Measurements from ENCODE around the gene CLDN34.

Gene CLDN34

GRCh38 chrX:9992061-9992460 lies 24.9 kb downstream of the CLDN34 start:
- no peak overlapping the region for H3K4me3 ChIP-seq (ENCODE audit: low read depth, low read length)
- no peak for TF ChIP-seq CTCF (IDR thresholded peaks at IDR 0.05; ENCODE audit: low read depth, low read length)

GRCh38 chrX:9992724-9993123 lies 25.6 kb downstream of the CLDN34 start:
- no peak overlapping the region for H3K4me3 ChIP-seq (ENCODE audit: low read depth, low read length)

GRCh38 chrX:9995855-9996339 lies 28.7 kb downstream of the CLDN34 start:
- TF ChIP-seq CTCF (IDR thresholded peaks at IDR 0.05; ENCODE audit: low read depth, low read length): peak; percentile 93
- H3K4me3 ChIP-seq (ENCODE audit: low read depth, low read length): no peak overlapping the region

More at GRCh38 chrX:9992724-9993123, 25.6 kb downstream of the CLDN34 start:
- no peak for TF ChIP-seq CTCF (IDR thresholded peaks at IDR 0.05; ENCODE audit: low read depth, low read length)

- no peak for TF ChIP-seq CTCF (IDR thresholded peaks at IDR 0.05; ENCODE audit: low read depth, low read length)
- no peak overlapping the region for H3K4me3 ChIP-seq (ENCODE audit: low read depth, low read length)
These were observed 29.9 kb downstream of the CLDN34 start for GRCh38 chrX:9997041-9997440.

- no peak for TF ChIP-seq CTCF (IDR thresholded peaks at IDR 0.05; ENCODE audit: low read depth, low read length)
These were observed 30.4 kb downstream of the CLDN34 start for GRCh38 chrX:9997524-9997923.

GRCh38 chrX:10001496-10001895 lies 34.3 kb downstream of the CLDN34 start:
- H3K4me3 ChIP-seq (ENCODE audit: low read depth, low read length): no peak overlapping the region
- no peak for TF ChIP-seq CTCF (IDR thresholded peaks at IDR 0.05; ENCODE audit: low read depth, low read length)

More at GRCh38 chrX:9997524-9997923, 30.4 kb downstream of the CLDN34 start:
- H3K4me3 ChIP-seq (ENCODE audit: low read depth, low read length): no peak overlapping the region

- no peak overlapping the region for H3K4me3 ChIP-seq (ENCODE audit: low read depth, low read length)
- TF ChIP-seq CTCF (IDR thresholded peaks at IDR 0.05; ENCODE audit: low read depth, low read length): no peak
These were observed 37.8 kb downstream of the CLDN34 start for GRCh38 chrX:10004832-10005475.

All from WI38 (cell line).